DOHH2 (cell line): ENCODE data around the gene WWC1.

Source experiments
- CTCF ChIP-seq: fragments of 200-600 bp; sonication (generic); IDR thresholded peaks from one replicate; pipeline ENCODE4 v1.5.1; 2014; ENCODE audit warnings: antibody characterized with exemption, mild to moderate bottlenecking, low read depth, low read length; ENCODE audit not compliant: poor library complexity, severe bottlenecking
- EZH2phosphoT487 ChIP-seq: fragments of 200-600 bp; sonication (generic); IDR thresholded peaks from 2 replicates; pipeline ENCODE4 v1.6.1; 2017; ENCODE audit warnings: borderline replicate concordance, mild to moderate bottlenecking, antibody characterized with exemption, low read length, moderate library complexity, mixed read lengths

- TF ChIP-seq CTCF (no peak), EZH2phosphoT487 (no peak)
These were observed 10.3 kb downstream of the WWC1 start for GRCh38 chr5:168301593-168302390.
